ENCODE data around the gene GPC6. TPM values are rescaled to one million over a fixed set of nuclear protein-coding genes. Genes with fewer than 3 reads are reported as not detected.

The GPC6 gene
- total RNA-seq, 5 donors from 2014 or later (not counting 1 experiment from before 2014, with no cell fraction given), result 0.03 to 0.18 (median 0.06) TPM; not detected in 2

GRCh38 chr13:94216476-94216875, 989.9 kb downstream of the GPC6 start:
- DNase-seq, result no peak
- Mint-ChIP-seq H3K4me1 (no peaks in the 10 kb centered on the region), H3K27me3 (no peaks in the 10 kb centered on the region), H3K36me3 (no peaks in the 10 kb centered on the region), H3K27ac (no peak overlapping the region), H3K9me3 (no peaks in the 10 kb centered on the region), H3K4me3 (no peak overlapping the region)
- Histone ChIP-seq H3K9me3 (no peaks in the 10 kb centered on the region), H3K4me3 (ENCODE audit: control insufficient read depth in 1 of 2, extremely low read depth in 1 of 2, low read length in 1 of 2) (no peak overlapping the region), H3K36me3 (ENCODE audit: control insufficient read depth in 2 of 2, extremely low read depth in 1 of 2, insufficient read depth in 1 of 2, low read length in 1 of 2) (no peaks in the 10 kb centered on the region), H3K27me3 (replicated peaks in 1 of 2; ENCODE audit: control insufficient read depth in 2 of 2, extremely low read depth in 1 of 2, insufficient read depth in 2 of 2, low read length in 1 of 2) (no peaks in the 10 kb centered on the region), H3K27ac (ENCODE audit: low read length) (no peak overlapping the region), H3K4me1 (ENCODE audit: control insufficient read depth in 1 of 2, extremely low read depth in 1 of 2, insufficient read depth in 2 of 2, low read length in 2 of 2) (peaks cover 0 to 6% of the 10 kb centered on the region in 2 experiments)
- no peak for ATAC-seq (replicated peaks in 1 of 4)
- POLR2A ChIA-PET, result interaction anchor here in 1 of 2 donors (0.6 kb wide), 1 partner anchor 343 kb away, joined by 3 read pairs; no protein-coding TSS in a partner anchor
- CTCF ChIA-PET, result no interaction called here
- WGBS (ENCODE audit: insufficient coverage), result 67% methylated on average over 1 of the region's 1 CpG

- CTCF ChIA-PET, result no interaction called here
- ATAC-seq (replicated peaks in 1 of 4), result no peak
- Histone ChIP-seq H3K36me3 (ENCODE audit: control insufficient read depth in 2 of 2, extremely low read depth in 1 of 2, insufficient read depth in 1 of 2, low read length in 1 of 2) (no peaks in the 10 kb centered on the region), H3K4me3 (ENCODE audit: control insufficient read depth in 1 of 2, extremely low read depth in 1 of 2, low read length in 1 of 2) (no peak overlapping the region), H3K27me3 (replicated peaks in 1 of 2; ENCODE audit: control insufficient read depth in 2 of 2, extremely low read depth in 1 of 2, insufficient read depth in 2 of 2, low read length in 1 of 2) (no peaks in the 10 kb centered on the region), H3K27ac (ENCODE audit: low read length) (no peak overlapping the region), H3K4me1 (ENCODE audit: control insufficient read depth in 1 of 2, extremely low read depth in 1 of 2, insufficient read depth in 2 of 2, low read length in 2 of 2) (peaks cover 0 to 6% of the 10 kb centered on the region in 2 experiments), H3K9me3 (no peaks in the 10 kb centered on the region)
- no peaks in the 10 kb centered on the region for H3K27me3 Mint-ChIP-seq
- H3K4me1 Mint-ChIP-seq, result no peaks in the 10 kb centered on the region
- H3K9me3 Mint-ChIP-seq, result no peaks in the 10 kb centered on the region
- WGBS (ENCODE audit: insufficient coverage), result 100% methylated on average over 3 of the region's 3 CpGs
- no peak overlapping the region for H3K27ac Mint-ChIP-seq
- no peak overlapping the region for H3K4me3 Mint-ChIP-seq
- POLR2A ChIA-PET, result no interaction called here
- H3K36me3 Mint-ChIP-seq, result no peaks in the 10 kb centered on the region
- no peak for DNase-seq
Observed at GRCh38 chr13:94217370-94217769, 990.8 kb downstream of the GPC6 start.

GRCh38 chr13:94218537-94218936, 991.9 kb downstream of the GPC6 start:
- CTCF ChIA-PET, result no interaction called here
- H3K4me1 ChIP-seq (ENCODE audit: control insufficient read depth in 1 of 2, extremely low read depth in 1 of 2, insufficient read depth in 2 of 2, low read length in 2 of 2), result peaks cover 0 to 6% of the 10 kb centered on the region in 2 experiments
- no peaks in the 10 kb centered on the region for H3K9me3 ChIP-seq
- POLR2A ChIA-PET, result no interaction called here
- Mint-ChIP-seq H3K4me3 (no peak overlapping the region), H3K36me3 (no peaks in the 10 kb centered on the region), H3K27me3 (peaks cover 0 to 4% of the 10 kb centered on the region in 2 donors), H3K9me3 (no peaks in the 10 kb centered on the region), H3K27ac (no peak overlapping the region), H3K4me1 (no peaks in the 10 kb centered on the region)
- no peaks in the 10 kb centered on the region for H3K27me3 ChIP-seq (replicated peaks in 1 of 2; ENCODE audit: control insufficient read depth in 2 of 2, extremely low read depth in 1 of 2, insufficient read depth in 2 of 2, low read length in 1 of 2)
- H3K4me3 ChIP-seq (ENCODE audit: control insufficient read depth in 1 of 2, extremely low read depth in 1 of 2, low read length in 1 of 2), result no peak overlapping the region
- no peak for DNase-seq
- H3K27ac ChIP-seq (ENCODE audit: low read length), result no peak overlapping the region
- WGBS (ENCODE audit: insufficient coverage), result 89% methylated on average over 1 of the region's 2 CpGs
- no peak for ATAC-seq (replicated peaks in 1 of 4)
- no peaks in the 10 kb centered on the region for H3K36me3 ChIP-seq (ENCODE audit: control insufficient read depth in 2 of 2, extremely low read depth in 1 of 2, insufficient read depth in 1 of 2, low read length in 1 of 2)

- ATAC-seq (replicated peaks in 1 of 4) (no peak), DNase-seq (no peak)
- H3K9me3 Mint-ChIP-seq, result no peaks in the 10 kb centered on the region
- H3K27me3 ChIP-seq (replicated peaks in 1 of 2; ENCODE audit: control insufficient read depth in 2 of 2, extremely low read depth in 1 of 2, insufficient read depth in 2 of 2, low read length in 1 of 2), result no peaks in the 10 kb centered on the region
- ChIA-PET CTCF (no interaction called here), POLR2A (no interaction called here)
- H3K4me1 Mint-ChIP-seq, result no peaks in the 10 kb centered on the region
- H3K9me3 ChIP-seq, result no peaks in the 10 kb centered on the region
- H3K27ac ChIP-seq (ENCODE audit: low read length), result no peak overlapping the region
- no peak overlapping the region for H3K4me3 Mint-ChIP-seq
- peaks cover 0 to 5% of the 10 kb centered on the region in 2 donors for H3K27me3 Mint-ChIP-seq
- no peaks in the 10 kb centered on the region for H3K36me3 Mint-ChIP-seq
- H3K36me3 ChIP-seq (ENCODE audit: control insufficient read depth in 2 of 2, extremely low read depth in 1 of 2, insufficient read depth in 1 of 2, low read length in 1 of 2), result no peaks in the 10 kb centered on the region
- H3K4me3 ChIP-seq (ENCODE audit: control insufficient read depth in 1 of 2, extremely low read depth in 1 of 2, low read length in 1 of 2), result no peak overlapping the region
- H3K27ac Mint-ChIP-seq, result no peak overlapping the region
- peaks cover 0 to 6% of the 10 kb centered on the region in 2 experiments for H3K4me1 ChIP-seq (ENCODE audit: control insufficient read depth in 1 of 2, extremely low read depth in 1 of 2, insufficient read depth in 2 of 2, low read length in 2 of 2)
- WGBS (ENCODE audit: insufficient coverage), result 100% methylated on average over 1 of the region's 3 CpGs
Observed at GRCh38 chr13:94218951-94219350, 992.3 kb downstream of the GPC6 start.

GRCh38 chr13:94224670-94225069, 998.1 kb downstream of the GPC6 start:
- DNase-seq, result no peak
- no peaks in the 10 kb centered on the region for H3K9me3 Mint-ChIP-seq

GRCh38 chr13:94227255-94227879, 1000.8 kb downstream of the GPC6 start:
- Histone ChIP-seq H3K4me1 (ENCODE audit: control insufficient read depth in 1 of 2, extremely low read depth in 1 of 2, insufficient read depth in 2 of 2, low read length in 2 of 2) (no peaks in the 10 kb centered on the region), H3K36me3 (ENCODE audit: control insufficient read depth in 2 of 2, extremely low read depth in 1 of 2, insufficient read depth in 1 of 2, low read length in 1 of 2) (no peaks in the 10 kb centered on the region), H3K9me3 (no peaks in the 10 kb centered on the region), H3K27ac (ENCODE audit: low read length) (no peak overlapping the region), H3K27me3 (replicated peaks in 1 of 2; ENCODE audit: control insufficient read depth in 2 of 2, extremely low read depth in 1 of 2, insufficient read depth in 2 of 2, low read length in 1 of 2) (no peaks in the 10 kb centered on the region), H3K4me3 (ENCODE audit: control insufficient read depth in 1 of 2, extremely low read depth in 1 of 2, low read length in 1 of 2) (no peak overlapping the region)
- no peak overlapping the region for H3K4me3 Mint-ChIP-seq
- no peaks in the 10 kb centered on the region for H3K9me3 Mint-ChIP-seq
- ATAC-seq (replicated peaks in 1 of 4) (no peak), DNase-seq (no peak)
- CTCF ChIA-PET, result interaction anchor here in 1 of 2 donors (0.9 kb wide), 1 partner anchor 30 kb away, joined by 3 read pairs; no protein-coding TSS in a partner anchor
- H3K4me1 Mint-ChIP-seq, result no peaks in the 10 kb centered on the region
- H3K27me3 Mint-ChIP-seq, result peaks cover 1 to 8% of the 10 kb centered on the region in 2 donors
- POLR2A ChIA-PET, result no interaction called here
- 77% methylated on average over 2 of the region's 6 CpGs for WGBS (ENCODE audit: insufficient coverage)
- no peaks in the 10 kb centered on the region for H3K36me3 Mint-ChIP-seq
- no peak overlapping the region for H3K27ac Mint-ChIP-seq

More at GRCh38 chr13:94224670-94225069, 998.1 kb downstream of the GPC6 start:
- Histone ChIP-seq H3K27ac (ENCODE audit: low read length) (no peak overlapping the region), H3K4me3 (ENCODE audit: control insufficient read depth in 1 of 2, extremely low read depth in 1 of 2, low read length in 1 of 2) (no peak overlapping the region), H3K27me3 (replicated peaks in 1 of 2; ENCODE audit: control insufficient read depth in 2 of 2, extremely low read depth in 1 of 2, insufficient read depth in 2 of 2, low read length in 1 of 2) (no peaks in the 10 kb centered on the region), H3K4me1 (ENCODE audit: control insufficient read depth in 1 of 2, extremely low read depth in 1 of 2, insufficient read depth in 2 of 2, low read length in 2 of 2) (no peaks in the 10 kb centered on the region), H3K9me3 (no peaks in the 10 kb centered on the region), H3K36me3 (ENCODE audit: control insufficient read depth in 2 of 2, extremely low read depth in 1 of 2, insufficient read depth in 1 of 2, low read length in 1 of 2) (no peaks in the 10 kb centered on the region)
- WGBS (ENCODE audit: insufficient coverage), result 72% methylated on average over 3 of the region's 3 CpGs
- POLR2A ChIA-PET, result no interaction called here
- Mint-ChIP-seq H3K27ac (no peak overlapping the region), H3K27me3 (peaks cover 1 to 8% of the 10 kb centered on the region in 2 donors), H3K4me3 (no peak overlapping the region), H3K36me3 (no peaks in the 10 kb centered on the region), H3K4me1 (no peaks in the 10 kb centered on the region)
- CTCF ChIA-PET, result no interaction called here
- ATAC-seq (replicated peaks in 1 of 4), result no peak

All from T-cell (primary cell).